ENCODE measurements around the gene COPZ2. TPM values are rescaled to one million over a fixed set of nuclear protein-coding genes. Genes with fewer than 3 reads are reported as not detected.

COPZ2 gene
- total and polyA plus RNA-seq, 9 of the 15 experiments (the other 6 are each of a cell fraction or from before 2014, with no cell fraction given), result 0.22 to 0.49 TPM; not detected in 7

- TF ChIP-seq ZBTB49 (CRISPR knock-in tag; IDR thresholded peaks at IDR 0.05; ENCODE audit: borderline replicate concordance), result no peak
- no peak for TF ChIP-seq MCM7 (IDR thresholded peaks at IDR 0.05)
- TF ChIP-seq MEF2A (IDR thresholded peaks at IDR 0.05; ENCODE audit: control insufficient read depth, low read depth, low read length), result no peak
- TF ChIP-seq NELFE (IDR thresholded peaks at IDR 0.05; ENCODE audit: insufficient read depth, insufficient read length), result no peak
- TF ChIP-seq KAT7 (CRISPR knock-in tag; IDR thresholded peaks at IDR 0.05; ENCODE audit: borderline replicate concordance), result no peak
- no peak for TF ChIP-seq MIER1 (IDR thresholded peaks at IDR 0.05; ENCODE audit: low read depth)
- no peak for TF ChIP-seq TCFL5 (CRISPR knock-in tag; conservative IDR thresholded peaks at IDR 0.05)
- no peak for TF ChIP-seq HMG20A (CRISPR knock-in tag; conservative IDR thresholded peaks at IDR 0.05)
- TF ChIP-seq COPS2 (conservative IDR thresholded peaks at IDR 0.05), result no peak
- TF ChIP-seq CBX2 (IDR thresholded peaks at IDR 0.05; ENCODE audit: insufficient read depth, low read length, poor library complexity, severe bottlenecking), result no peak
- 0 out of 2 replicates have a peak, but pooled peaks have one; percentile 38 for TF ChIP-seq BHLHE40 (IDR thresholded peaks at IDR 0.05; ENCODE audit: low read length)
- TF ChIP-seq PRMT5 (CRISPR knock-in tag; IDR thresholded peaks at IDR 0.05), result no peak
- TF ChIP-seq RREB1 (CRISPR knock-in tag; IDR thresholded peaks at IDR 0.05), result no peak
- TF ChIP-seq HIVEP1 (CRISPR knock-in tag; IDR thresholded peaks at IDR 0.05), result no peak
- no peak for TF ChIP-seq ZFP30 (CRISPR knock-in tag; IDR thresholded peaks at IDR 0.05; ENCODE audit: borderline replicate concordance)
- no peak for TF ChIP-seq NR2F6 (CRISPR knock-in tag; IDR thresholded peaks at IDR 0.05)
- TF ChIP-seq EWSR1 (IDR thresholded peaks at IDR 0.05; ENCODE audit: borderline replicate concordance, low read depth, partially characterized antibody), result no peak
- TF ChIP-seq JUNB (CRISPR knock-in tag; conservative IDR thresholded peaks at IDR 0.05), result no peak
- TF ChIP-seq TAL1 (IDR thresholded peaks at IDR 0.05), result peak; percentile 56; the same call in 1 of the 2 replicates
- no peak for TF ChIP-seq NCOA4 (IDR thresholded peaks at IDR 0.05; ENCODE audit: partially characterized antibody)
Observed at GRCh38 chr17:48051706-48052486, 14.3 kb upstream of the COPZ2 start (continued).

All from K562 (cell line).